Heart left ventricle (tissue), 16 donors: ENCODE results near the gene IGSF3. TPM values are rescaled to one million over a fixed set of nuclear protein-coding genes. Genes with fewer than 3 reads are reported as not detected.
A peak's percentile ranks its signal among the peaks of the same experiment; 100 is the strongest.

ENCODE experiments used
- ATAC-seq, 4 donors: fragments of 200-7000 bp; cut with Tn5 transposase; one replicate each; pipeline ENCODE4 v1.9.1; 2020 to 2022; ENCODE audit warnings: moderate library complexity in 4 of 4, mild to moderate bottlenecking in 3 of 4, moderate number of reproducible peaks in 1 of 4
- DNase-seq, 5 donors: peaks; one replicate each; pipeline ENCODE4 v3.0.0-alpha.2; 2020
- H3K27ac ChIP-seq, 12 donors: fragments of 200-600 bp; sonication (generic) in 4 of 12; one replicate each; pipeline versions ENCODE4 v1.5.0 to v1.8.0; 2016 to 2022; ENCODE audit warnings: mild to moderate bottlenecking in 2 of 12
- H3K27me3 ChIP-seq, 9 donors: fragments of 200-600 bp; sonication (generic) in 2 of 9; one replicate each; pipeline versions ENCODE4 v1.5.1 to v1.8.0; 2016 to 2022; ENCODE audit warnings: mild to moderate bottlenecking in 3 of 9
- H3K36me3 ChIP-seq, 9 donors: fragments of 200-600 bp; sonication (generic) in 2 of 9; one replicate each; pipeline versions ENCODE4 v1.5.0 to v1.8.0; 2018 to 2022; ENCODE audit warnings: mild to moderate bottlenecking in 2 of 9
- H3K4me1 ChIP-seq, 12 donors: fragments of 200-600 bp; sonication (generic) in 4 of 12; one replicate each; pipeline versions ENCODE4 v1.5.0 to v1.8.0; 2016 to 2022; ENCODE audit warnings: mild to moderate bottlenecking in 3 of 12
- H3K4me3 ChIP-seq, 12 donors: fragments of 200-600 bp; sonication (generic) in 4 of 12; one replicate each; pipeline versions ENCODE4 v1.5.0 to v1.8.0; 2017 to 2022; ENCODE audit warnings: mild to moderate bottlenecking in 9 of 12, moderate library complexity in 4 of 12
- H3K9me3 ChIP-seq, 12 donors: fragments of 200-600 bp; sonication (generic) in 4 of 12; one replicate each; pipeline versions ENCODE4 v1.5.0 to v1.8.0; 2016 to 2022; ENCODE audit warnings: mild to moderate bottlenecking in 1 of 12
- POLR2A ChIP-seq, 2 donors: fragments of 450-650 bp; IDR thresholded peaks; one replicate each; pipeline ENCODE4 v1.6.1; 2017; ENCODE audit warnings: antibody characterized with exemption in 2 of 2, mild to moderate bottlenecking in 2 of 2, moderate library complexity in 2 of 2
- WGBS, 4 donors: extraction: QIAGEN DNeasy Blood & Tissue Kit in 2 of 4; methylation state at CpG; one replicate each; pipeline versions ENCODE4 v1.1.5 to v1.1.7; 2013 to 2018; 5-methylcytosine and 5-hydroxymethylcytosine counted together
- intact Hi-C, 10 donors: fragments of 100-400 bp; cut with DNase I; formaldehyde crosslinking; loops; one replicate each; pipeline versions ENCODE4 v1.11.1 to v1.14.2; 2022
- polyA plus RNA-seq, 2 donors: library from polyadenylated mRNA; stranded (reverse); fragments of 200-250 nt; gene quantifications; one replicate each; pipeline ENCODE4 v1.2.3, GENCODE V29; 2013
- total RNA-seq, 9 donors: library from RNA; depleted of rRNA in 2 of 9; stranded (reverse); fragments of >200 nt in 2 of 9; fragmentation: NEBNext Ultra II Directional in 3 of 9; extraction: Animal tissue kit (Norgen Biotek cat#: 25700) in 3 of 9; gene quantifications; one replicate each; pipeline versions ENCODE4 v1.1.0 to v1.2.4, GENCODE V29; 2016 to 2023
- TF ChIP-seq, protein P1 (sequence below), 12 donors: fragments of 200-600 bp; sonication (generic) in 4 of 12; IDR thresholded peaks; one replicate each; pipeline versions ENCODE4 v1.5.0 to v1.8.0; 2018 to 2022; ENCODE audit warnings: antibody characterized with exemption in 12 of 12, mild to moderate bottlenecking in 5 of 12
- donor health status: ischemic (EF 13 %, LVEDD 7.1; RV severe dilation, severe dysfunction).
- donor health status: healthy with polysubstance abuse.
- donor health status: DM: no; HTN: yes; CAD: no.
- donor health status: DM: no; HTN: no; CAD: no.
- donor health status: ischemic (EF 25% LVEDD 6.9; RV normal size, moderate dysfunction).
- donor health status: ischemic (EF 25% LVEDD 5.7; RV mildly dilated, moderate dysfunction).
- donor health status: healthy.
- donor health status: DM: yes; HTN: yes; CAD: no.
- donor health status: ischemic (EF 35%, LVEDD 5.7; RV mildly dilated, moderate dysfunction).
- donor health status: nonischemic (EF 11% LVEDD 7.7; RV severe dilation, severe dysfunction).
- donor health status: DM: yes; HTN: yes; CAD: no.
- donor health status: PGD.
- donor health status: ischemic (EF 29% LVEDD 5.4; RV normal size, mild dysfunction).
- donor health status: nonischemic (EF 23%, LVEDD 6.1; RV moderate dilation, normal function).

IGSF3 gene
- total and polyA plus RNA-seq, 11 donors = 3.5 to 19.3 (median 11.5) TPM

DNA sequence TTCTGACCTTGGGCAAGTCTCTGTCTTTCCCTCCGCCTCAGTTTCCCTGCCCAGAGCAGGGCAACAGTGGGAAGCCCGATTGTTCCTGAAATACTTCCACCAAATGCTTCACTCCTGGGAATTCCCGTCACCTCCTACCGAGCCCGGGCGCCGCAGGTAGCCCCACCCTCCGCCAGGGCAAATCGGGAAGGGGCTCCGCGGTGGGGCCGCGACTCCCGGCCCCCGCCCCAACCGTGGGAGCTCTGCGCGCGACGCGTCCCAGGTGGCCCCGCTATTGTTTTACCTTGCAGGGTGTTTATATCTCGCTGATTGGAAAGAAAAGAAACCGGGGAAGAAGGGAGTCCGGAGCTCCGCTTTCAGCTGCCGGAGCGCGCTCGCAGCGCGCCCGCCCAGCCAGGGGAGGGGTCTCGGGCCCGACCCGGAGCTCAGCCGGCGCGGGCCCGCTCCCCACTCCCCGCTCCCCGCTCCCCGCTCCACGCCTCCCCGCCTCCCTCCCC lies 407 bp downstream of the IGSF3 start:
- Histone ChIP-seq H3K27ac (peak overlapping the region in 5 of 12 donors; percentile 57 to 66 (median 61)), H3K4me3 (peak overlapping the region; percentile 51 to 90 (median 74)), H3K36me3 (no peaks in the 10 kb centered on the region), H3K27me3 (peaks cover 0 to 41% (median 0%) of the 10 kb centered on the region in 9 donors), H3K9me3 (no peaks in the 10 kb centered on the region), H3K4me1 (peaks cover 0 to 28% (median 12%) of the 10 kb centered on the region in 12 donors)
- DNase-seq (peak in 1 of 5 donors; percentile 63), ATAC-seq (peak in 2 of 4 donors; percentile 4 to 21)
- 1 to 2% (median 1%) methylated on average over 28 to 45 of the region's 45 CpGs for WGBS, 4 donors
- TF ChIP-seq, protein P1, sequence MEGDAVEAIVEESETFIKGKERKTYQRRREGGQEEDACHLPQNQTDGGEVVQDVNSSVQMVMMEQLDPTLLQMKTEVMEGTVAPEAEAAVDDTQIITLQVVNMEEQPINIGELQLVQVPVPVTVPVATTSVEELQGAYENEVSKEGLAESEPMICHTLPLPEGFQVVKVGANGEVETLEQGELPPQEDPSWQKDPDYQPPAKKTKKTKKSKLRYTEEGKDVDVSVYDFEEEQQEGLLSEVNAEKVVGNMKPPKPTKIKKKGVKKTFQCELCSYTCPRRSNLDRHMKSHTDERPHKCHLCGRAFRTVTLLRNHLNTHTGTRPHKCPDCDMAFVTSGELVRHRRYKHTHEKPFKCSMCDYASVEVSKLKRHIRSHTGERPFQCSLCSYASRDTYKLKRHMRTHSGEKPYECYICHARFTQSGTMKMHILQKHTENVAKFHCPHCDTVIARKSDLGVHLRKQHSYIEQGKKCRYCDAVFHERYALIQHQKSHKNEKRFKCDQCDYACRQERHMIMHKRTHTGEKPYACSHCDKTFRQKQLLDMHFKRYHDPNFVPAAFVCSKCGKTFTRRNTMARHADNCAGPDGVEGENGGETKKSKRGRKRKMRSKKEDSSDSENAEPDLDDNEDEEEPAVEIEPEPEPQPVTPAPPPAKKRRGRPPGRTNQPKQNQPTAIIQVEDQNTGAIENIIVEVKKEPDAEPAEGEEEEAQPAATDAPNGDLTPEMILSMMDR (IDR thresholded peaks at IDR 0.05) = no peak
- no peak for TF ChIP-seq POLR2A (IDR thresholded peaks at IDR 0.05)
- intact Hi-C loops = loop anchor here in 1 of 10 donors (5.0 kb wide), 1 partner anchor 95 kb away; the partner anchor contains the start of gene CD58

- WGBS, 4 donors = 11 to 14% (median 13%) methylated on average over 25 to 28 of the region's 28 CpGs
- ATAC-seq = peak in 2 of 4 donors; percentile 7 to 26
Measured at GRCh38 chr1:116666187-116667077, 1.1 kb downstream of the IGSF3 start.

DNA sequence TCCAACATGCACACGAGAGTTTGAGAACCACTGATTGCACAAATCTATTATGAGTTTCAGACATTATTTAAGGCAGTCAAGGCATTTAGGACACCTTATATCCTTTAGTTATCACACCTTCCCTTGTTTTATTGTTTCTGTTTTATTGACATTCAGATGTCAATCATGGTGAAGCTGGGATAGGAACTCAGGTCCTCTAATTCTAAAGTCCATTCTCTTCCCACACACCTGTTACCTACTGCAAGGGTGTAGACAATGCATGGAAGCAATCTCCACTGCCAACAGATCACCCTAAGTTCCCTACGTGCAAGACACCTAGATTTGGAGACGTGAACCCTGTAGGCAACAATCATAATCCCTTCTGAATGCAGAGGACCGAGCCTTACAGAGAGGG lies 2.6 kb downstream of the IGSF3 start:
- TF ChIP-seq, protein P1 (IDR thresholded peaks at IDR 0.05) = no peak
- no peak for TF ChIP-seq POLR2A (IDR thresholded peaks at IDR 0.05)
- H3K36me3 ChIP-seq = no peaks in the 10 kb centered on the region
- H3K4me3 ChIP-seq = peak overlapping the region in 1 of 12 donors; percentile 15
- no peak for DNase-seq
- no peak overlapping the region for H3K27ac ChIP-seq
- no peaks in the 10 kb centered on the region for H3K9me3 ChIP-seq
- intact Hi-C loops = loop anchor here in 1 of 10 donors (5.0 kb wide), 1 partner anchor 93 kb away; the partner anchor contains the start of gene CD58
- peaks cover 0 to 41% (median 0%) of the 10 kb centered on the region in 9 donors for H3K27me3 ChIP-seq
- peaks cover 0 to 28% (median 12%) of the 10 kb centered on the region in 12 donors for H3K4me1 ChIP-seq
- ATAC-seq = no peak
- WGBS, 4 donors = 82 to 93% (median 93%) methylated on average over 4 of the region's 4 CpGs

More at GRCh38 chr1:116666187-116667077, 1.1 kb downstream of the IGSF3 start:
- Histone ChIP-seq H3K4me3 (peak overlapping the region; percentile 51 to 90 (median 74)), H3K9me3 (no peaks in the 10 kb centered on the region), H3K27me3 (peaks cover 0 to 41% (median 0%) of the 10 kb centered on the region in 9 donors), H3K36me3 (no peaks in the 10 kb centered on the region), H3K4me1 (peaks cover 0 to 28% (median 12%) of the 10 kb centered on the region in 12 donors), H3K27ac (peak overlapping the region in 3 of 12 donors; percentile 60 to 63 (median 61))
- intact Hi-C loops = loop anchor here in 1 of 10 donors (5.0 kb wide), 1 partner anchor 94 kb away; the partner anchor contains the start of gene CD58
- DNase-seq = no peak
- TF ChIP-seq, protein P1 (IDR thresholded peaks at IDR 0.05) = no peak
- no peak for TF ChIP-seq POLR2A (IDR thresholded peaks at IDR 0.05)
